GM21825 (cell line): ENCODE data around the gene KIAA0586.
"Not testable (repeated sequence)": the region's sequence is repeated elsewhere in the genome, so short reads cannot be mapped to it uniquely, and the experiment has no call there.

ENCODE experiments used
- ATAC-seq: cut with Tn5 transposase; IDR thresholded peaks from one replicate; pipeline ENCODE4 v1.9.1; 2021; ENCODE audit warnings: mild to moderate bottlenecking, moderate library complexity; ENCODE audit not compliant: unreplicated experiment

Gene KIAA0586

GRCh38 chr14:58541633-58542022 is 114.1 kb downstream of the KIAA0586 start:
- no peak for ATAC-seq

GRCh38 chr14:58543253-58543652 is 115.7 kb downstream of the KIAA0586 start:
- no peak for ATAC-seq

GRCh38 chr14:58547649-58548048 is 120.1 kb downstream of the KIAA0586 start:
- no peak for ATAC-seq

GRCh38 chr14:58549105-58549757 is 121.7 kb downstream of the KIAA0586 start:
- ATAC-seq, result no peak

GRCh38 chr14:58553959-58554358 is 126.4 kb downstream of the KIAA0586 start:
- no peak for ATAC-seq

GRCh38 chr14:58555647-58556046 is 128.1 kb downstream of the KIAA0586 start:
- no peak for ATAC-seq

GRCh38 chr14:58557242-58557641 is 129.7 kb downstream of the KIAA0586 start:
- ATAC-seq, result no peak

GRCh38 chr14:58560208-58560607 is 132.7 kb downstream of the KIAA0586 start:
- ATAC-seq, result no peak

- no peak for ATAC-seq
Observed at GRCh38 chr14:58562141-58562540, 134.6 kb downstream of the KIAA0586 start.

GRCh38 chr14:58563978-58564377 is 136.5 kb downstream of the KIAA0586 start:
- no peak for ATAC-seq

GRCh38 chr14:58565832-58566231 is 138.3 kb downstream of the KIAA0586 start:
- ATAC-seq, result no peak

- no peak for ATAC-seq
Observed at GRCh38 chr14:58566979-58567378, 139.5 kb downstream of the KIAA0586 start.

GRCh38 chr14:58568322-58568721 is 140.8 kb downstream of the KIAA0586 start:
- ATAC-seq, result no peak

- ATAC-seq, result no peak
Observed at GRCh38 chr14:58571256-58571655, 143.7 kb downstream of the KIAA0586 start.

- ATAC-seq, result no peak
Observed at GRCh38 chr14:58571769-58572472, 144.4 kb downstream of the KIAA0586 start.

GRCh38 chr14:58572473-58572853 is 144.9 kb downstream of the KIAA0586 start:
- no peak for ATAC-seq

- no peak for ATAC-seq
Observed at GRCh38 chr14:58572863-58573262, 145.3 kb downstream of the KIAA0586 start.

- no peak for ATAC-seq
Observed at GRCh38 chr14:58574623-58575022, 147.1 kb downstream of the KIAA0586 start.

GRCh38 chr14:58575956-58576355 is 148.4 kb downstream of the KIAA0586 start:
- ATAC-seq, result no peak

- not testable (repeated sequence) for ATAC-seq
Observed at GRCh38 chr14:58580035-58580434, 152.5 kb downstream of the KIAA0586 start.

- ATAC-seq, result not testable (repeated sequence)
Observed at GRCh38 chr14:58581389-58581788, 153.9 kb downstream of the KIAA0586 start.

GRCh38 chr14:58584383-58584782 is 156.9 kb downstream of the KIAA0586 start:
- ATAC-seq, result no peak

GRCh38 chr14:58587271-58587670 is 159.8 kb downstream of the KIAA0586 start:
- no peak for ATAC-seq
